ENCODE results near the gene SLC10A6. TPM values are rescaled to one million over a fixed set of nuclear protein-coding genes. Genes with fewer than 3 reads are reported as not detected.
"Not testable (repeated sequence)": the region's sequence is repeated elsewhere in the genome, so short reads cannot be mapped to it uniquely, and the experiment has no call there.

The SLC10A6 gene
- polyA plus RNA-seq, 2 of the 4 experiments (the other 2 are of a cell fraction) = not detected

DNA sequence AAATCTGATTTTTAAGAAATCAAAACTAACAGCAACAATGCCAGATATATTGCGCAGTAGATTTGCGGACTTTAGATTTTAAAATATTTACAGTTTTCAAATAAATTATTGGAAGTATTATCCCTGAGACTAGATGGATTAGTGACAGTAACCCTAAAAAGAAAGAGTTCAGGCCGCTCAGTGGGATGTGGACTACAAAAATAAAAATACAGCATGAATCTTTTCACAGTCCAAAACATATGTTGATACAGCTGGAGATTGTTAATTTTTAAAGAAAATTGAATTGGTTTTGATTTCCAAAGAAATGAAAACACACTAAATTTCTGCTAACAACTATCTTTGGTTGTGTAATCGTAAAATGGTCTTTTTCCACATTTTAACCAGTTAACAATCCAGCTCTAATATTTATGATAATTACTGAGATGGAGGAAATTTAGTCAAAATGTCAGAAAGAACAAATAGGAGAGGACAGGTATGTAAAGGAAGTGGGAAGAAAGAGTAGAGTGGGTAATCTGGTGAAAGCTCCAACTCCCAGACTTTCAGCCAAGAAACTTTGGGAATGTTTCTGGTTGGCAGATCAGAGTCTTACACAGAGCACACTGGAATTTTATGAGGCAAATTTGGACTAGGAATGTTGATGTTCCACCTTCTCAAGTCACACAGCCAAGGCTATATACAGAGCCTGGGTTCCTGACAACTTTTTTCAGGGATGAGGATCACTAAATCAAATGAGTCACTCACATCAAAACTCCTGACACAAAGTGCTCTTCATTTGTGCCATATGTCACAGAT is 27.9 kb upstream of the SLC10A6 start:
- WGBS (ENCODE audit: missing lambda C conversion rate) = 78% methylated on average over 4 of the region's 4 CpGs
- no peak for DNase-seq (ENCODE audit: low read depth in 1 of 2, low spot score in 1 of 2)
- Histone ChIP-seq H3K4me1 (no peaks in the 10 kb centered on the region), H3K4me3 (no peak overlapping the region), H3K27ac (no peak overlapping the region), H3K4me2 (no peak overlapping the region), H3K9me3 (peaks cover 8% of the 10 kb centered on the region; the same call in 1 of the 3 replicates)
- ChIA-PET POLR2A (no interaction called here), CTCF (no interaction called here)
- no peak for TF ChIP-seq RARB (CRISPR knock-in tag; IDR thresholded peaks at IDR 0.05)
- TF ChIP-seq, protein P1, sequence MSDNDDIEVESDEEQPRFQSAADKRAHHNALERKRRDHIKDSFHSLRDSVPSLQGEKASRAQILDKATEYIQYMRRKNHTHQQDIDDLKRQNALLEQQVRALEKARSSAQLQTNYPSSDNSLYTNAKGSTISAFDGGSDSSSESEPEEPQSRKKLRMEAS (IDR thresholded peaks at IDR 0.05) = no peak
- TF ChIP-seq MYC (IDR thresholded peaks at IDR 0.05; ENCODE audit: borderline replicate concordance, low read length) = no peak
- no peak for TF ChIP-seq FOSL2 (IDR thresholded peaks at IDR 0.05)
- TF ChIP-seq FOSL2 (CRISPR knock-in tag; IDR thresholded peaks at IDR 0.05) = no peak
- TF ChIP-seq TP53 (CRISPR knock-in tag; IDR thresholded peaks at IDR 0.05) = no peak
- TF ChIP-seq ZC3H11A (IDR thresholded peaks at IDR 0.05) = no peak
- no peak for FAIRE-seq
- no peak for ATAC-seq

DNA sequence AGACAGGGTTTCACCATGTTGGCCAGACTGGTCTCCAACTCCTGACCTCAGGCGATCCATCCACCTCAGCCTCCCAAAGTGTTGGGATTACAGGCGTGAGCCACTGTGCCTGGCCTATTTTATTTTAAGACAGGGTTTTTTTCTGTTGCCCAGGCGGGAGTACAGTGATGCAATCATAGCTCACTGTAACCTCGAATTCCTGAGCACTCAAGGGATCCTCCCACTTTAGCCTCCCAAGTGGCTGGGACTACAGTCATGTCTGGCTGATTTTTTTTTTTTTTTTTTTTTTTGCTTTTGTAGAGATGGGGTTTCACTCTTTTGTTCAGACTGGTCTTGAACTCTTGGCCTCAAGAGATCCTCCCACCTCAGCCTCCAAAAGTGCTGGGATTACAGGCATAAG is 26.3 kb upstream of the SLC10A6 start:
- H3K4me3 ChIP-seq; H3K4me2 ChIP-seq; H3K4me1 ChIP-seq; FAIRE-seq; DNase-seq (ENCODE audit: low read depth in 1 of 2, low spot score in 1 of 2); POLR2A ChIA-PET; H3K27ac ChIP-seq; H3K9me3 ChIP-seq; ATAC-seq: not testable (repeated sequence)
- 65% methylated on average over 4 of the region's 4 CpGs for WGBS (ENCODE audit: missing lambda C conversion rate)
- CTCF ChIA-PET = interaction anchor here (1.2 kb wide), 1 partner anchor 377 kb away, joined by 3 read pairs; no protein-coding TSS in a partner anchor

DNA sequence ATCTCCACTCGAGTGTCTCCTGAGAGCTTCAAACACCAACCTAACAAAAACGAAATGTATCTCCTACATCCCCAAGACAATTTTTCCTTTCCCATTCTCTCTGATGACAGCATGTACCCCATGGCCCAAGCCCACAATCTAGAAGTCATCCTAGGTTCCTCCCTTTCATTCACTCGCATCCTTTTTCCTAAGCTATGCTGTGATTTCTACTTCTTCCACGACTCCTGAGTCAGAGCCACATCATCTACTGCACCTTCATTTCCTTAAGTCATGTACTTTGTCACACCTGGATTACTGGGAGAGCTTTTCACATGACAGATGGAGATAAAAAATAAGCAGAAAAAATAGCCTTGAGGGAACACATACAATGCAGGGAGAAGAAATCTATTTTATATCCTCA is 23.0 kb upstream of the SLC10A6 start:
- FAIRE-seq = no peak
- no peaks in the 10 kb centered on the region for H3K9me3 ChIP-seq
- ChIA-PET POLR2A (no interaction called here), CTCF (no interaction called here)
- H3K4me3 ChIP-seq = no peak overlapping the region
- no peak for ATAC-seq
- 49% methylated on average over 4 of the region's 4 CpGs for WGBS (ENCODE audit: missing lambda C conversion rate)
- TF ChIP-seq CBX8 (IDR thresholded peaks at IDR 0.05) (no peak), NPAS2 (CRISPR knock-in tag; IDR thresholded peaks at IDR 0.05; ENCODE audit: borderline replicate concordance) (no peak)
- DNase-seq (ENCODE audit: low read depth in 1 of 2, low spot score in 1 of 2) = no peak
- no peaks in the 10 kb centered on the region for H3K4me1 ChIP-seq
- H3K27ac ChIP-seq = no peak overlapping the region
- no peak overlapping the region for H3K4me2 ChIP-seq

DNA sequence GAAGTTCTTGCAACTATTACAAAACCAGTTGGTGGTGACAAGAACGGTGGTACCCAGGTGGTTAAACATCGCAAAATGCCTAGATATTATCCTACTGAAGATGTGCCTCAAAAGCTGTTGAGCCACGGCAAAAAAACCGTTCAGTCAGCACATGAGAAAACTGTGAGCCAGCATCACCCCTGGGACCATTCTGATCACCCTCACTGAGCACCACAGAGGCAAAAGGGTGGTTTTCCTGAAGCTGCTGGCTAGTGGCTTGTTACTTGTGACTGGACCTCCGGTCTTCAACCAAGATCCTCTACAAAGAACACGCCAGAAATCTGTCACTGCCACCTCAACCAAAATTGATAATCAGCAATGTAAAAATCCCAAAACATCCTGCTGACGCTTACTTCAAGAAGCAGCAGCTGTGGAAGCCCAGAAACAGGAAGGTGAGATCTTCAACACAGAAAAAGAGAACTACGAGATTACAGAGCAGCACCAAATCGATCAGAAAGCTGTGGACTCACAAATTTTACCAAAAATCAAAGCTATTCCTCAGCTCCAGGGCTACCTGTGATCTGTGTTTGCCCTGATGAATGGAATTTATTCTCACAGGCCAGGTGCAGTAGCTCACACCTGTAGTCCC is 21.4 kb upstream of the SLC10A6 start:
- TF ChIP-seq, protein P2, sequence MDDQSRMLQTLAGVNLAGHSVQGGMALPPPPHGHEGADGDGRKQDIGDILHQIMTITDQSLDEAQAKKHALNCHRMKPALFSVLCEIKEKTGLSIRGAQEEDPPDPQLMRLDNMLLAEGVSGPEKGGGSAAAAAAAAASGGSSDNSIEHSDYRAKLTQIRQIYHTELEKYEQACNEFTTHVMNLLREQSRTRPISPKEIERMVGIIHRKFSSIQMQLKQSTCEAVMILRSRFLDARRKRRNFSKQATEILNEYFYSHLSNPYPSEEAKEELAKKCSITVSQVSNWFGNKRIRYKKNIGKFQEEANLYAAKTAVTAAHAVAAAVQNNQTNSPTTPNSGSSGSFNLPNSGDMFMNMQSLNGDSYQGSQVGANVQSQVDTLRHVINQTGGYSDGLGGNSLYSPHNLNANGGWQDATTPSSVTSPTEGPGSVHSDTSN (IDR thresholded peaks at IDR 0.05) = no peak
- TF ChIP-seq NFE2L2 (conservative IDR thresholded peaks at IDR 0.05; ENCODE audit: low read length) (no peak), PHF8 (IDR thresholded peaks at IDR 0.05; ENCODE audit: borderline replicate concordance, low read depth) (no peak), ESRRA (IDR thresholded peaks at IDR 0.05; ENCODE audit: borderline replicate concordance, low read length) (no peak), HOXB13 (CRISPR knock-in tag; IDR thresholded peaks at IDR 0.05; ENCODE audit: low read depth) (no peak), EHF (CRISPR knock-in tag; IDR thresholded peaks at IDR 0.05) (no peak), MAFK (IDR thresholded peaks at IDR 0.05; ENCODE audit: partially characterized antibody) (no peak), TFCP2L1 (CRISPR knock-in tag; IDR thresholded peaks at IDR 0.05) (no peak), ZNF302 (CRISPR knock-in tag; IDR thresholded peaks at IDR 0.05) (no peak), JUN (IDR thresholded peaks at IDR 0.05) (no peak), RCOR1 (IDR thresholded peaks at IDR 0.05; ENCODE audit: low read depth, low read length) (no peak), SMC3 (IDR thresholded peaks at IDR 0.05) (no peak), TP53 (CRISPR knock-in tag; IDR thresholded peaks at IDR 0.05) (no peak), EHMT2 (IDR thresholded peaks at IDR 0.05; ENCODE audit: low read depth) (no peak), CHD4 (IDR thresholded peaks at IDR 0.05; ENCODE audit: borderline replicate concordance) (no peak), FOSL2 (IDR thresholded peaks at IDR 0.05) (no peak), FOSL2 (CRISPR knock-in tag; IDR thresholded peaks at IDR 0.05) (no peak), HOXA7 (CRISPR knock-in tag; IDR thresholded peaks at IDR 0.05) (no peak), NR3C1 (IDR thresholded peaks at IDR 0.05) (no peak)
- TF ChIP-seq, protein P3, sequence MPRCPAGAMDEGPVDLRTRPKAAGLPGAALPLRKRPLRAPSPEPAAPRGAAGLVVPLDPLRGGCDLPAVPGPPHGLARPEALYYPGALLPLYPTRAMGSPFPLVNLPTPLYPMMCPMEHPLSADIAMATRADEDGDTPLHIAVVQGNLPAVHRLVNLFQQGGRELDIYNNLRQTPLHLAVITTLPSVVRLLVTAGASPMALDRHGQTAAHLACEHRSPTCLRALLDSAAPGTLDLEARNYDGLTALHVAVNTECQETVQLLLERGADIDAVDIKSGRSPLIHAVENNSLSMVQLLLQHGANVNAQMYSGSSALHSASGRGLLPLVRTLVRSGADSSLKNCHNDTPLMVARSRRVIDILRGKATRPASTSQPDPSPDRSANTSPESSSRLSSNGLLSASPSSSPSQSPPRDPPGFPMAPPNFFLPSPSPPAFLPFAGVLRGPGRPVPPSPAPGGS (IDR thresholded peaks at IDR 0.05) = no peak
- TF ChIP-seq, protein P4, sequence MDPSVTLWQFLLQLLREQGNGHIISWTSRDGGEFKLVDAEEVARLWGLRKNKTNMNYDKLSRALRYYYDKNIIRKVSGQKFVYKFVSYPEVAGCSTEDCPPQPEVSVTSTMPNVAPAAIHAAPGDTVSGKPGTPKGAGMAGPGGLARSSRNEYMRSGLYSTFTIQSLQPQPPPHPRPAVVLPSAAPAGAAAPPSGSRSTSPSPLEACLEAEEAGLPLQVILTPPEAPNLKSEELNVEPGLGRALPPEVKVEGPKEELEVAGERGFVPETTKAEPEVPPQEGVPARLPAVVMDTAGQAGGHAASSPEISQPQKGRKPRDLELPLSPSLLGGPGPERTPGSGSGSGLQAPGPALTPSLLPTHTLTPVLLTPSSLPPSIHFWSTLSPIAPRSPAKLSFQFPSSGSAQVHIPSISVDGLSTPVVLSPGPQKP (IDR thresholded peaks at IDR 0.05; ENCODE audit: low read depth, low read length) = no peak
- POLR2A ChIA-PET = no interaction called here
- no peaks in the 10 kb centered on the region for H3K4me1 ChIP-seq
- no peak for DNase-seq (ENCODE audit: low read depth in 1 of 2, low spot score in 1 of 2)
- no peak overlapping the region for H3K4me3 ChIP-seq
- H3K4me2 ChIP-seq = no peak overlapping the region
- no peak overlapping the region for H3K27ac ChIP-seq
- no peak for FAIRE-seq
- H3K9me3 ChIP-seq = no peaks in the 10 kb centered on the region
- CTCF ChIA-PET = no interaction called here
- no peak for ATAC-seq
- WGBS (ENCODE audit: missing lambda C conversion rate) = 62% methylated on average over 9 of the region's 9 CpGs
